Activated naive CD4-positive, alpha-beta T cell (primary cell): ENCODE results near the gene OLFM1.

ENCODE experiments used
- DNase-seq, 4 experiments: peaks; one replicate each; lab custom pipeline; 2025; lab: John Stamatoyannopoulos, UW

OLFM1 gene

GRCh38 chr9:135090081-135090480 lies 2.6 kb downstream of the OLFM1 start:
- DNase-seq: no peak

DNA sequence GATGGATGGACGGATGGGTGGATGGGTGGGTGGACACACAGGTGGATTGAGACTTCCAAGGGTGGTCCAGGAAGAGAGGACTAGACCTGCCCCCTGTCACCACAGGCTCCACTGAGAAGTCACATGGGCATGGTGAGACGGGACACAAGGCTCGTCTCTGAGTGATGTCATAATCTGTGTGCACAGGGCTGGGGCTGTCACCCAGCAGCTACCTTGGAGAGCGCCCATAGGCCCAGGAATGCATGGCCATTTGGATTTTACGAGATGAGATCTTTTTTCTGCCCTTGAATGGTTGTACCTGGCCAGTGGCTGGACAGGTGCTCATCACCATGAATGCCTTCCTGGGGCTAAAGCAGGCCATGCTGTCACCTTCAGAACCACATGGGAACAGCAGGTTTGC lies 3.1 kb downstream of the OLFM1 start:
- DNase-seq: no peak

- DNase-seq: no peak
Measured at GRCh38 chr9:135091545-135091944, 4.1 kb downstream of the OLFM1 start.

DNA sequence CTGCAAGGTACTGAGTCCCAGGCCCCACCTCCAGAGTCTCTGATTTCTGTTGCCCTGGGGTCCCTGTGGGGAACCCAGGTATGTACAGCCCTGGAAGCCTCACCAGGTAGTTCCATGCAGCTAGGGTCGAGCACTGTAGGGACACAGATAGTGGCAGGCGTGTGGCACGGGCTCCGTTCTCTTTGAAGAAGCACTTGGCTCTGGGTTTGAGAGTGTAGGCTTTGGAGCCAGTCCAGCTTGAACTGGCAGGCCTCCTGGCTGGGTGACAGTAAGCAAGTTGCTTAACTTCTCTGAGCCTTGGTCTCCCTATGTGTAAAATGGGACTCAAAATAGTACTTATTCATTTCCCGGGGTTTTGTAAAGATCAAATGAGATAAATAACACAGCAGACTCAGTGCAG lies 5.6 kb downstream of the OLFM1 start:
- DNase-seq: no peak

DNA sequence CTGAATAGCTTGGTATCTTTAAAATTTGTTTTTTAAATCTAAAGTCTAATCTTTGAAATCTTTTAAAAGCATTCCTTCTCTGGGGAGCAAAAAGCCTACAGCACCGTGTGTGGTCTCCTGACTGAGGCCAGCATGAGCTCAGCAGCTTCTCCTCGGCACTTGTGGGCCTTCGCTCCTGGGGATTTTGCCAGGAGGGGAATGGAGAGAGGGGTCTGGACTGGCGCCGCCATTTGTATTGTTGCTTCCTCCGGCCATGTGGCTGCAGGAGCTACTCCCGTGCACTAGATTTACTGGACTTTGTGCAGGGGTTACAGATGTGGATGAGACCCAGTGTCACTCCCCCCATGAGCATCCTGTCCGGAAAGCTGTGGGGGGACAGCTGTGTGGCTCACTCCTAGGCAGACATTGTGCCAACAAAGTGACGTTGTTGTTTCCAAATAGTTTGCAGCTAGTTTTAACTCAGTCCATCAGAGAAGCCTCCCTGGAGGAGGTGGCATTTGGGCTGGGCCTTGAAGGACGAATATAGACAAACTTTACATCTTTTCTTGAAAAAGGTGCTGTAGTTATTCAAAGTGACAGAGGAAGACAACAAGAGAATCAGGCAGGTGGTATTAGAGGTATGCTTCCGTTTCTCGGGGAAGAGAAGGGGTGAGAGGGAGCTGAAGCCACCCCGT lies 6.6 kb downstream of the OLFM1 start:
- DNase-seq: no peak

GRCh38 chr9:135095470-135096407 lies 8.3 kb downstream of the OLFM1 start:
- DNase-seq: no peak

DNA sequence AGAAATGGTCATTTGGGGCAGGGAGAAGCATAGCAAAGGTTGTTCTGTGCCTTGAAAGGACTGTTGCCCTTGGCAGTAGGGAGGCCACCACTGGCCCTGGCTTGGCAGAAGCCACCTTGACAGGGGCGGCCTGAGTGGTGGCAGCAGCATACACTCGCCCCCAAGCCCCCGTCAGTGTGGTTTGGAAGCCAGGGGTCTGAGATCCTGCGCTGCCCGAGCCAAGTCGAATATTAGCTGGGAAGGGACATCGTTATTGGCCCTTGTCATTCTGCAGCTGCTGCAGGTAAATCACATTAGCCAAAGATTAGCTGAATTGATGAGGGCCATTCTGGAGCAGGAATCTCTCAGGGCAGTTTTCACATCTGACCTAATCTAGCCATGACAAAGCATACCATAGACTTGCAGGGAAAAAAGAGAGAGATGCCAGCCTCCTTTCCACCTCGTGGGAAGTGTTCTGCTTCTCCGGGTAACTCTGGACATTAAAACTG lies 9.0 kb downstream of the OLFM1 start:
- no peak for DNase-seq

- DNase-seq: no peak
Measured at GRCh38 chr9:135098400-135099105, 11.1 kb downstream of the OLFM1 start.

GRCh38 chr9:135099574-135099973 lies 12.1 kb downstream of the OLFM1 start:
- no peak for DNase-seq

GRCh38 chr9:135100241-135100681 lies 12.8 kb downstream of the OLFM1 start:
- no peak for DNase-seq

DNA sequence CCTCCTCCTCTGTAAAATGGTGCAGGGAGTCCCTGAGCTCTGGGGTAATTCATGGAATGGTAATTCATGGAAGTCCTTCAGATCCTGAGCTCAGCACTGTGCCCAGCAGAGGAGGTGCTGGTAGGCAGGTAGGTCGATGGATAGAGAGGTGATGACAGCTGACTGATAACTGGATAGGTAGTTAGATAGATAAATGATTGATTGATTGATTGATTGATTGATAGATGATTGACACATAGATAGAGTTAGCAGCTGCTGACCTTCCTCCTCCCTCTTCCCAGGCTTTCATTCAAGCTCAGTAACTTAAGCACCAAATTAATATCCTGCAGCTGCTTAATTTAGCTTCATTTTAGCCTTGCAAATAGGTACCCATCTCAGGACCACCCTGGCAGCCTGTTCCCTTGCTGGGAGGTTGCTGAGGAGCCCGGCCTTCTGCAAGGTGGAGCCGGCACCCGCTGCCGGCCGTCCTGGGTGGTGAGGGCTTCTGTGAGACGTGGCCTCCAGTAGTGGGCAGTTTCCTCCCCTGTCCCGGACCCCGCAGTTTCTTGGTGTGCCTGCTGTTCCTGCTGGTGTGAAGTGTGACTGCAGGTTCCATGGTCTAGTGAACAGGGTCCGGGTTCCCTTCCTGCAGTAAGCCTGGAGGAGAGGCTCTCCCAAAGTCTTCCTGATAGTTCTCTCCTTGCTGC lies 13.4 kb downstream of the OLFM1 start:
- DNase-seq: no peak

DNA sequence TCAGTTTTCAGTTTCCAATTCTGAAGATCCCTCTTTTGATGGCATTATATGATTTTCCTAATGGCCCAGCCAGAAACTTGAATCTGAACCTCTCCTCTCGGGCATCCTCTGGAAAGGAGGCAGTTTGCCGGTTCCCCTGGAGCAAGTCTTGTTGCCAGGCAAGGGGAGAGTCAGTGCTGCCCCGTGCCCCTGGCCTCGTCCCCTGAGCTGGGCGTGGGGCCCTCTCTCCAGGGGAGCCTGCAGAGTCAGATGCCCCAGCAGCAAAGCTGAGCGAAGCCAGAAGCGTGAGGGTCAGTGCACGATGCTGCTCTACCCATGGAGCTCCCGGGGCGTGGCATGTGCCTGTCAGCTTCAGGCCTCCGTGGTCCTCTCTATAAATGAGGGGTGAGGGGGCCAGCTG lies 14.0 kb downstream of the OLFM1 start:
- DNase-seq: no peak

DNA sequence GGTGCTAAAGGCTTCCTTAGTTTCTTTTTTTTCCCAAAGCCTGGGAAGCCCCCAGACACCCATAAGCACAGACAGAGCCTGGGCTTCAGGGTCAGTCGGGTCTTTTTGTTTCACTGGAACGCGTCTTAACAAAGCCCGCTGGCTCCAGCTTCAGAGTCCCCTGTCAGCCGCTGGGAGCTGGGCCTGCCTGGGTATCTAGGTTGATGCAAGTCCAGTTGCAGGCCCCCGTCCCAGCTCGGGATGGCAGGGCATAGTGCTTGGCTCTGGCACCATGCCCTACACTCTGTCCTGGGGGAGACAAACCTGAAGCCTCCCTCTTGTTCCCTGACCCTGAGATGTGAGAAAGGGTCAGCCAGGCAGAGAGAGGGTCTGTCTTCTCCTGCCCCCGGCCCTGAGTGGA lies 14.5 kb downstream of the OLFM1 start:
- no peak for DNase-seq

DNA sequence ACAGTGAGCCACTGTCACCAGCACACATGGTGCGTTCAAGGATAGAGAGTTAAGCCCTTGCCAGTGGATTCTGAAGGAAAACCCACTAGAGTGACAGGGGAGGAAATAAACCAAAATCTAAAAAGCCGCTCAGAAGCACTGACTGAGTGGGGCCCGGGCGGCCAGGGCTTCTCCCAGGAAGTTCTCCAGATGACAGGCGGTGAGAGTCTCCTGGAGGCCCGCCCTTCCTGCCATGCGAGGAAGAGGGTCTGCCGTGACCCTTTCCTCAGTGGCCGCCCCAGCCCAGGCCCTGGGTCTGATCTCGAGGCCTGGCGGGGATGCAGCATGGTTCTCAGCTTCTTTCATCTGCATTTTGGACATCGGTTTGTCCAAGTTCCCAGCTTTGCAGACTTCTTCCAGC lies 14.9 kb downstream of the OLFM1 start:
- DNase-seq: no peak

DNA sequence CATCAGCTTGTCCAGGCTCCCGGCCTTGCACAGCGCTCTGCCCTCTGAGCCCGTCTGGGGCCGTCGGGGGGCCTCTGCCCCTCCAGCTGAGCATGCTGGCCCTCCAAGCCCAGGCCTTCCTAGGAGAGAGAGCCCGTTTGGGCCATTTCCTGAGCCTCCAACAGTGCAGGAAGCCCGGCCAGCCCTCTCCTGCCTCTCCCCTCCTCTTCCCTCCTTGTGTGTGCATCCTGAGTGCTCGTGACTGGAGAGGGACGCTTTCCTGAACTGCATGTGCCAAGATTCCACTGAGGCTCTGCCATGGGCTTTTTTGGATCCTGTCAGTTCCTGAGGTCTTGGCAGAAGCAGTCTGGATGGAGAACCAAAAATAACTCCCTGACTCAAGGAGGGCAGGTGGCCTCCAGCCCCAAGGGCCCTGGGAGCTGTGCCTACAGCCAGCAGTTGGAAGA lies 15.6 kb downstream of the OLFM1 start:
- DNase-seq: no peak

- no peak for DNase-seq
Measured at GRCh38 chr9:135103931-135104639, 16.6 kb downstream of the OLFM1 start.

DNA sequence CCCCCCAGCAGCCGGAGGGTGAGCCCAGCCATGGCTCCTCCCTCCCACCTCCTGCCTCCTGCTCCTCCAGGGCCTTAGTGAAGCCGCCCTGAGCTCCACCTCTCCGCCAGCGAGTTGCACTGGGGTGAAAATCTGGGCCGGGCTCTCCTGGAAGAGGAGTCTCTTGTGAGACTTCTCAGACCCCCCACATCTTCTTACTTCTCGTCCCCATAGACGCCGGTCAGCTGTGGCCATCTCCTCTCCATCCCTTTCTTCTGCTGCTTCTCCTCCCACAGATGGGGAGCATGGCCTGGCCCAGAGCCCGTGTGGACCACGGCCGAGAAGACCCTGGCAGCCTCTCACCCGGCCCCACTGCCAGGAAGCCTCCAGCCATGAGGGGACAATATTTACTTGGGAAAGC lies 17.3 kb downstream of the OLFM1 start:
- no peak for DNase-seq

- no peak for DNase-seq
Measured at GRCh38 chr9:135105211-135105745, 17.8 kb downstream of the OLFM1 start.

GRCh38 chr9:135105938-135106491 lies 18.5 kb downstream of the OLFM1 start:
- DNase-seq: no peak

GRCh38 chr9:135106551-135107270 lies 19.2 kb downstream of the OLFM1 start:
- no peak for DNase-seq
